ENCODE results near the gene PDE1A.

Gene PDE1A

GRCh38 chr2:182186132-182186735, 240.6 kb downstream of the PDE1A start:
- no peak for DNase-seq

- DNase-seq = no peak
These were observed 244.4 kb downstream of the PDE1A start for GRCh38 chr2:182182436-182182835.

- DNase-seq = no peak
These were observed 245.5 kb downstream of the PDE1A start for GRCh38 chr2:182181381-182181780.

- DNase-seq = no peak
These were observed 247.7 kb downstream of the PDE1A start for GRCh38 chr2:182179176-182179575.

- DNase-seq = no peak
These were observed 252.8 kb downstream of the PDE1A start for GRCh38 chr2:182173944-182174622.

- DNase-seq = no peak
These were observed 256.5 kb downstream of the PDE1A start for GRCh38 chr2:182170341-182170740.

- DNase-seq = no peak
These were observed 259.0 kb downstream of the PDE1A start for GRCh38 chr2:182167882-182168281.

- no peak for DNase-seq
These were observed 260.0 kb downstream of the PDE1A start for GRCh38 chr2:182166841-182167240.

GRCh38 chr2:182166406-182166805, 260.4 kb downstream of the PDE1A start:
- DNase-seq = no peak

GRCh38 chr2:182165202-182165601, 261.6 kb downstream of the PDE1A start:
- no peak for DNase-seq

- DNase-seq = no peak
These were observed 262.1 kb downstream of the PDE1A start for GRCh38 chr2:182164686-182165085.

GRCh38 chr2:182163878-182164277, 263.0 kb downstream of the PDE1A start:
- DNase-seq = no peak

- DNase-seq = no peak
These were observed 278.5 kb downstream of the PDE1A start for GRCh38 chr2:182148344-182148743.

- DNase-seq = no peak
These were observed 282.1 kb downstream of the PDE1A start for GRCh38 chr2:182144776-182145165.

GRCh38 chr2:182144041-182144775, 282.6 kb downstream of the PDE1A start:
- no peak for DNase-seq

GRCh38 chr2:182142062-182142461, 284.8 kb downstream of the PDE1A start:
- DNase-seq = no peak

- no peak for DNase-seq
These were observed 292.6 kb downstream of the PDE1A start for GRCh38 chr2:182134201-182134600.

- DNase-seq = no peak
These were observed 293.5 kb downstream of the PDE1A start for GRCh38 chr2:182133195-182133891.

- DNase-seq = no peak
These were observed 294.2 kb downstream of the PDE1A start for GRCh38 chr2:182132605-182133004.

GRCh38 chr2:182128821-182129707, 297.8 kb downstream of the PDE1A start:
- no peak for DNase-seq

GRCh38 chr2:182117196-182117595, 309.6 kb downstream of the PDE1A start:
- no peak for DNase-seq

- no peak for DNase-seq
These were observed 310.1 kb downstream of the PDE1A start for GRCh38 chr2:182116774-182117173.

GRCh38 chr2:182115258-182115657, 311.6 kb downstream of the PDE1A start:
- no peak for DNase-seq
